Body of pancreas (tissue), 4 donors: ENCODE results near the gene VARS1. TPM values are rescaled to one million over a fixed set of nuclear protein-coding genes. Genes with fewer than 3 reads are reported as not detected.
A peak's percentile ranks its signal among the peaks of the same experiment; 100 is the strongest.

Experiments used
- ATAC-seq: fragments of 150-250 bp; one replicate; pipeline ENCODE4 v1.9.1; 2016
- DNase-seq, 4 donors: peaks; one replicate each; pipeline ENCODE4 v3.0.0-alpha.2; 2019
- H3K27ac ChIP-seq, 4 donors: fragments of 200-600 bp; sonication (generic); 1 replicate in 3 of 4; 2 replicates in 1 of 4; pipeline versions ENCODE4 v1.5.1 to v1.6.1; 2016 to 2019; ENCODE audit warnings: mild to moderate bottlenecking in 1 of 4, mixed read lengths in 1 of 4, moderate library complexity in 1 of 4
- H3K27me3 ChIP-seq, 2 donors: fragments of 200-600 bp; sonication (generic); one replicate each; pipeline ENCODE4 v1.6.0; 2016; ENCODE audit warnings: mild to moderate bottlenecking in 1 of 2
- H3K36me3 ChIP-seq, 2 donors: fragments of 200-600 bp; sonication (generic); replicated peaks in 1 of 2; 2 replicates each; pipeline ENCODE4 v1.5.1; 2016; ENCODE audit warnings: low read depth in 2 of 2; ENCODE audit not compliant: insufficient read depth in 1 of 2
- H3K4me1 ChIP-seq: fragments of 200-600 bp; sonication (generic); one replicate; pipeline ENCODE4 v1.6.0; 2016
- H3K4me3 ChIP-seq, 2 donors: fragments of 200-600 bp; sonication (generic); 1 replicate in 1 of 2; 2 replicates in 1 of 2; pipeline ENCODE4 v1.5.1; 2016 to 2019
- H3K9me3 ChIP-seq, 3 donors: fragments of 200-600 bp; sonication (generic); 1 replicate in 2 of 3; 2 replicates in 1 of 3; pipeline ENCODE4 v1.5.1; 2016
- CTCF ChIP-seq, 7 experiments: fragments of 450-650 bp in 4 of 7; fragments of 200-600 bp in 3 of 7; sonication (generic) in 3 of 7; IDR thresholded peaks; one replicate each; pipeline ENCODE4 v1.5.1; 2016 to 2019; ENCODE audit warnings: antibody characterized with exemption in 7 of 7
- POLR2A ChIP-seq, 3 donors: fragments of 450-650 bp; IDR thresholded peaks; one replicate each; pipeline ENCODE4 v1.6.1; 2016; ENCODE audit warnings: antibody characterized with exemption in 3 of 3, mild to moderate bottlenecking in 2 of 3
- WGBS, 2 donors: methylation state at CpG; one replicate each; pipeline ENCODE4 v1.1.5; 2017; 5-methylcytosine and 5-hydroxymethylcytosine counted together
- intact Hi-C: fragments of 100-400 bp; cut with DNase I; formaldehyde crosslinking; loops from one replicate; pipeline ENCODE4 v1.15.1; 2023
- total RNA-seq, 2 donors: library from RNA; depleted of rRNA; stranded (reverse); fragments of >200 nt; gene quantifications; one replicate each; pipeline ENCODE4 v1.1.0, GENCODE V29; 2016

Gene VARS1
- total RNA-seq, 2 donors from 2014 or later: 39.2 to 67.6 TPM

- no peaks in the 10 kb centered on the region for H3K9me3 ChIP-seq
- ATAC-seq: no peak
- 72 to 82% methylated on average over 13 to 18 of the region's 18 CpGs for WGBS, 2 donors
- TF ChIP-seq CTCF (IDR thresholded peaks at IDR 0.05) (no peak), POLR2A (IDR thresholded peaks at IDR 0.05) (no peak)
- H3K27ac ChIP-seq: no peak overlapping the region
- no peak overlapping the region for H3K4me3 ChIP-seq
- DNase-seq: peak in 1 of 4 donors; percentile 34
- intact Hi-C loops: no loop called here
- H3K4me1 ChIP-seq: peaks cover 4% of the 10 kb centered on the region
- no peaks in the 10 kb centered on the region for H3K36me3 ChIP-seq
- H3K27me3 ChIP-seq: no peaks in the 10 kb centered on the region
Measured at GRCh38 chr6:31768363-31769257, 26.9 kb downstream of the VARS1 start.

GRCh38 chr6:31767096-31767645 lies 28.4 kb downstream of the VARS1 start:
- Histone ChIP-seq H3K27me3 (no peaks in the 10 kb centered on the region), H3K4me1 (peaks cover 4% of the 10 kb centered on the region), H3K9me3 (no peaks in the 10 kb centered on the region), H3K36me3 (no peaks in the 10 kb centered on the region), H3K4me3 (no peak overlapping the region), H3K27ac (no peak overlapping the region)
- WGBS, 2 donors: 70 to 83% methylated on average over 2 to 6 of the region's 6 CpGs
- no peak for ATAC-seq
- TF ChIP-seq POLR2A (IDR thresholded peaks at IDR 0.05): no peak
- TF ChIP-seq CTCF (IDR thresholded peaks at IDR 0.05): no peak
- DNase-seq: no peak
- intact Hi-C loops: no loop called here

GRCh38 chr6:31765910-31766794 lies 29.4 kb downstream of the VARS1 start:
- ATAC-seq (no peak), DNase-seq (no peak)
- WGBS, 2 donors: 45 to 54% methylated on average over 19 to 42 of the region's 42 CpGs
- intact Hi-C loops: no loop called here
- TF ChIP-seq CTCF (IDR thresholded peaks at IDR 0.05): no peak
- no peak for TF ChIP-seq POLR2A (IDR thresholded peaks at IDR 0.05)
- Histone ChIP-seq H3K9me3 (no peaks in the 10 kb centered on the region), H3K4me1 (peaks cover 4% of the 10 kb centered on the region), H3K4me3 (no peak overlapping the region), H3K36me3 (no peaks in the 10 kb centered on the region), H3K27ac (no peak overlapping the region), H3K27me3 (no peaks in the 10 kb centered on the region)

- Histone ChIP-seq H3K36me3 (no peaks in the 10 kb centered on the region), H3K9me3 (no peaks in the 10 kb centered on the region), H3K4me1 (peaks cover 4% of the 10 kb centered on the region), H3K27ac (no peak overlapping the region), H3K4me3 (no peak overlapping the region), H3K27me3 (no peaks in the 10 kb centered on the region)
- DNase-seq: no peak
- no peak for ATAC-seq
- intact Hi-C loops: no loop called here
- 84 to 88% methylated on average over 7 to 9 of the region's 9 CpGs for WGBS, 2 donors
- no peak for TF ChIP-seq POLR2A (IDR thresholded peaks at IDR 0.05)
- TF ChIP-seq CTCF (IDR thresholded peaks at IDR 0.05): no peak
Measured at GRCh38 chr6:31765559-31765909, 30.0 kb downstream of the VARS1 start.
